IPS-20b (cell line): Measurements from ENCODE around the gene KLHL2.
"Not testable (repeated sequence)": the region's sequence is repeated elsewhere in the genome, so short reads cannot be mapped to it uniquely, and the experiment has no call there.

ENCODE experiments used
- H3K27ac ChIP-seq: one replicate; pipeline ENCODE4 v1.5.1; 2013; ENCODE audit warnings: low read length
- H3K27me3 ChIP-seq: 2 replicates; pipeline ENCODE4 v1.6.1; 2013; ENCODE audit warnings: mild to moderate bottlenecking, low read length, inconsistent platforms; ENCODE audit not compliant: insufficient read depth
- H3K36me3 ChIP-seq: 2 replicates; pipeline ENCODE4 v1.6.1; 2013; ENCODE audit warnings: low read depth, mild to moderate bottlenecking, inconsistent platforms, low read length, moderate library complexity; ENCODE audit not compliant: insufficient read depth
- H3K4me1 ChIP-seq: 2 replicates; pipeline ENCODE4 v1.6.1; 2013; ENCODE audit warnings: mild to moderate bottlenecking, control low read depth, inconsistent platforms, low read length, moderate library complexity; ENCODE audit not compliant: insufficient read depth
- H3K4me3 ChIP-seq: 2 replicates; pipeline ENCODE4 v1.5.1; 2013; ENCODE audit warnings: mild to moderate bottlenecking, low read length, inconsistent platforms
- H3K9ac ChIP-seq: 2 replicates; pipeline ENCODE4 v1.6.1; 2013; ENCODE audit warnings: low read depth, mild to moderate bottlenecking, inconsistent platforms, low read length, moderate library complexity
- H3K9me3 ChIP-seq: 2 replicates; pipeline ENCODE4 v1.6.1; 2013; ENCODE audit warnings: mild to moderate bottlenecking, low read depth, low read length, inconsistent platforms; ENCODE audit not compliant: insufficient read depth

Gene KLHL2

GRCh38 chr4:165244587-165245186 lies 37.3 kb downstream of the KLHL2 start:
- H3K4me1 ChIP-seq, H3K9ac ChIP-seq, H3K9me3 ChIP-seq, H3K36me3 ChIP-seq, H3K27ac ChIP-seq, H3K4me3 ChIP-seq, H3K27me3 ChIP-seq: not testable (repeated sequence)

- Histone ChIP-seq H3K27ac (no peak overlapping the region), H3K4me3 (no peak overlapping the region), H3K9me3 (no peaks in the 10 kb centered on the region), H3K36me3 (no peaks in the 10 kb centered on the region), H3K27me3 (no peaks in the 10 kb centered on the region), H3K4me1 (no peaks in the 10 kb centered on the region), H3K9ac (no peak overlapping the region)
These were observed 40.7 kb downstream of the KLHL2 start for GRCh38 chr4:165248102-165248501.

- H3K27ac ChIP-seq, H3K9ac ChIP-seq, H3K4me3 ChIP-seq, H3K9me3 ChIP-seq, H3K27me3 ChIP-seq, H3K36me3 ChIP-seq, H3K4me1 ChIP-seq: not testable (repeated sequence)
These were observed 41.5 kb downstream of the KLHL2 start for GRCh38 chr4:165248904-165249303.

GRCh38 chr4:165254771-165255170 lies 47.4 kb downstream of the KLHL2 start:
- H3K9ac ChIP-seq, H3K4me3 ChIP-seq, H3K27ac ChIP-seq, H3K36me3 ChIP-seq, H3K4me1 ChIP-seq, H3K27me3 ChIP-seq, H3K9me3 ChIP-seq: not testable (repeated sequence)

GRCh38 chr4:165255439-165255838 lies 48.1 kb downstream of the KLHL2 start:
- H3K4me1 ChIP-seq, H3K9me3 ChIP-seq, H3K27ac ChIP-seq, H3K9ac ChIP-seq, H3K27me3 ChIP-seq, H3K4me3 ChIP-seq, H3K36me3 ChIP-seq: not testable (repeated sequence)

GRCh38 chr4:165256074-165256659 lies 48.8 kb downstream of the KLHL2 start:
- H3K4me3 ChIP-seq, H3K27ac ChIP-seq, H3K9ac ChIP-seq, H3K36me3 ChIP-seq, H3K27me3 ChIP-seq, H3K4me1 ChIP-seq, H3K9me3 ChIP-seq: not testable (repeated sequence)

GRCh38 chr4:165259776-165260175 lies 52.4 kb downstream of the KLHL2 start:
- not testable (repeated sequence) for H3K9ac ChIP-seq, H3K27me3 ChIP-seq, H3K36me3 ChIP-seq, H3K4me3 ChIP-seq, H3K9me3 ChIP-seq, H3K27ac ChIP-seq, H3K4me1 ChIP-seq

- not testable (repeated sequence) for H3K9ac ChIP-seq, H3K9me3 ChIP-seq, H3K27me3 ChIP-seq, H3K27ac ChIP-seq, H3K36me3 ChIP-seq, H3K4me1 ChIP-seq, H3K4me3 ChIP-seq
These were observed 54.9 kb downstream of the KLHL2 start for GRCh38 chr4:165262306-165262705.

- not testable (repeated sequence) for H3K4me3 ChIP-seq, H3K36me3 ChIP-seq, H3K4me1 ChIP-seq, H3K9ac ChIP-seq, H3K27ac ChIP-seq, H3K9me3 ChIP-seq, H3K27me3 ChIP-seq
These were observed 56.1 kb downstream of the KLHL2 start for GRCh38 chr4:165263466-165263865.

- not testable (repeated sequence) for H3K9me3 ChIP-seq, H3K4me3 ChIP-seq, H3K27ac ChIP-seq, H3K36me3 ChIP-seq, H3K4me1 ChIP-seq, H3K27me3 ChIP-seq, H3K9ac ChIP-seq
These were observed 62.6 kb downstream of the KLHL2 start for GRCh38 chr4:165269931-165270330.

GRCh38 chr4:165273443-165273842 lies 66.1 kb downstream of the KLHL2 start:
- not testable (repeated sequence) for H3K27ac ChIP-seq, H3K9ac ChIP-seq, H3K4me3 ChIP-seq, H3K27me3 ChIP-seq, H3K4me1 ChIP-seq, H3K9me3 ChIP-seq, H3K36me3 ChIP-seq

GRCh38 chr4:165275357-165275756 lies 68.0 kb downstream of the KLHL2 start:
- H3K4me3 ChIP-seq, H3K9ac ChIP-seq, H3K9me3 ChIP-seq, H3K27me3 ChIP-seq, H3K4me1 ChIP-seq, H3K27ac ChIP-seq, H3K36me3 ChIP-seq: not testable (repeated sequence)

- not testable (repeated sequence) for H3K36me3 ChIP-seq, H3K27me3 ChIP-seq, H3K9me3 ChIP-seq, H3K9ac ChIP-seq, H3K27ac ChIP-seq, H3K4me3 ChIP-seq, H3K4me1 ChIP-seq
These were observed 72.2 kb downstream of the KLHL2 start for GRCh38 chr4:165279531-165279930.
